GM15510 (cell line): ENCODE results near the gene MTHFD1.
A peak's percentile ranks its signal among the peaks of the same experiment; 100 is the strongest.

Experiments used
- POLR2A ChIP-seq: IDR thresholded peaks from 3 replicates; pipeline ENCODE4 v1.6.1; 2011; ENCODE audit warnings: borderline replicate concordance; ENCODE audit not compliant: insufficient read length; ENCODE audit errors: extremely low read depth

The MTHFD1 gene

DNA sequence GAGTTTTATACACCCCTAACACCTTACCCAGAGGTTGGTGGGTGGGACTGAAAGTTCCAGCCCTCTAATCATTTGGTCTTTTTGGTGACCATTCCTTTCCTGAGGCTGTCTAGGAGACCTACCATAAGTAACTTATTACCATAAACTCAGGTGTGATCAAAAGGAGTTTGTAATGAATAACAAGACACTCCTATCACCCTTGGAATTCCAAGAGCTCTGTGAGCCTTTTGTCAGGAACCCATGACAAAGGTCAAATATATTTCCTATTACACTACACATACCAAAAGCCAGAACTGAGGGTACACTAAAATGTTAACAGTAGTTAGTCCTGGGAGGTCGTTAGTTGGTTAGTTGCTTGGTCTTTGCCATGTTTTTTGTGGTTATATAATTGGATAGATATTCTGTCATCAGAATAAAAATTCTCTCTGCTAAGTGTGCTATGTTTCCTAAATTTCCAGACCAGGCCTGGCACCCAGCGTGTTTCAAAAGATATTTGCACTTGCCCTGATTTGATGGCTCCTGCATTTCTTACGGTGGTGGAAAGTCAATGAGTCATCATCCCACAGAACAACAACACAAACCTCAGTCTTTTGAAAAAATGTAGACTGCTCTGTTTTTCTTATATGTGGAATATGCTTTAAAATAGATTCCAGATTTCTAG is 50.2 kb downstream of the MTHFD1 start:
- no peak for TF ChIP-seq POLR2A

DNA sequence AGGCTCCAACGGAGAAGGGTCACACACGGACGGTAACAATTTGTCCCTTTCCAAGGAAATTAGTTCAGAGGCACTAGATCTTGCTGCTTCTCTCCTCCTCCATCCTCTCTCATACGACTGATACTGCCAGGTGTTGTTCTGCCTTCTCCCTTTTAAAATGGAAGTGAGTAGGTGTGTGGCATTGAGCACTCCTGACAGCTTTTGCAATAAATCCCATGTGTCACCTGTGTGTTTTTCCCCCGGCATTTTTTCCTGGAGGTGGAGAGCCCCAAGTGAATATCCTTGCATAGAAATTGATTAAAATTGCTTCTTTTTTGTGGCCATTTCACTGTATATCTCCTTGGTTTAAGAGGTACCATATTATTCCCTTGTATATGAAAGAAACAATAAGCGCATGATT is 51.0 kb downstream of the MTHFD1 start:
- no peak for TF ChIP-seq POLR2A

GRCh38 chr14:64440494-64440893 is 52.3 kb downstream of the MTHFD1 start:
- no peak for TF ChIP-seq POLR2A

DNA sequence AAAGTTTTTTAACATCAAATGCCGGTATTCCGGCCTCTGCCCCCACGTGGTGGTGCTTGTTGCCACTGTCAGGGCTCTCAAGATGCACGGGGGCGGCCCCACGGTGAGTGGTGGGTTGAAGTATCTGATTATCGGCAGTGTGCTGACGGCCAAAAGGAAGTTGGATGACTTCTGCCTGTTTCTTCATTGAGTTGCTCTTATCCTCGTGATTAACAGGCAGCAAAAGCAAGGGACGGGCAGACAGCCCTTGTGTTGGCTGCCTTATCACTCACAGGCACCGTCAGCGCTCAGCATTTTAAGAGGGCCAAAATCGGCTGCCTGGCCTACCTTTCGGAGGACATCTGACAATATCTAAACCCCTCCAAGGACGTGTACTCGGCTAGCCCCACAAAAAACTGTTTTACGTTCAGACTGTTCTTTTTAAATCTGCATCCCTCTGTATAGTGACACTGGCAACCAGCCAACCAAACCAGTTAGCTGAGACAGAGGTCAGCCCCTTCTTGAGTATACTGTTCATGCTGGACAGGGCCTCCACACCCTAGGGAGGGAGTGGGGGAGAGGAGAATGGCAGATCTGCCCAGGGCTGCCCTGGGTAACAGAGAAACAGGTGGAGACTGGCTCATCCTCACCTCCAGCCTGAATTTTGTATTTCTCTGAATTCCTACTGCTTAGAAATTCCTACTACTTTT is 54.3 kb downstream of the MTHFD1 start:
- TF ChIP-seq POLR2A: no peak

GRCh38 chr14:64444140-64444539 is 56.0 kb downstream of the MTHFD1 start:
- TF ChIP-seq POLR2A: no peak

- peak; percentile 40 for TF ChIP-seq POLR2A
These were observed 57.1 kb downstream of the MTHFD1 start for GRCh38 chr14:64444984-64445845.

GRCh38 chr14:64447876-64448670 is 59.9 kb downstream of the MTHFD1 start:
- no peak for TF ChIP-seq POLR2A

GRCh38 chr14:64450255-64450654 is 62.1 kb downstream of the MTHFD1 start:
- TF ChIP-seq POLR2A: no peak

GRCh38 chr14:64454671-64455070 is 66.5 kb downstream of the MTHFD1 start:
- TF ChIP-seq POLR2A: no peak

DNA sequence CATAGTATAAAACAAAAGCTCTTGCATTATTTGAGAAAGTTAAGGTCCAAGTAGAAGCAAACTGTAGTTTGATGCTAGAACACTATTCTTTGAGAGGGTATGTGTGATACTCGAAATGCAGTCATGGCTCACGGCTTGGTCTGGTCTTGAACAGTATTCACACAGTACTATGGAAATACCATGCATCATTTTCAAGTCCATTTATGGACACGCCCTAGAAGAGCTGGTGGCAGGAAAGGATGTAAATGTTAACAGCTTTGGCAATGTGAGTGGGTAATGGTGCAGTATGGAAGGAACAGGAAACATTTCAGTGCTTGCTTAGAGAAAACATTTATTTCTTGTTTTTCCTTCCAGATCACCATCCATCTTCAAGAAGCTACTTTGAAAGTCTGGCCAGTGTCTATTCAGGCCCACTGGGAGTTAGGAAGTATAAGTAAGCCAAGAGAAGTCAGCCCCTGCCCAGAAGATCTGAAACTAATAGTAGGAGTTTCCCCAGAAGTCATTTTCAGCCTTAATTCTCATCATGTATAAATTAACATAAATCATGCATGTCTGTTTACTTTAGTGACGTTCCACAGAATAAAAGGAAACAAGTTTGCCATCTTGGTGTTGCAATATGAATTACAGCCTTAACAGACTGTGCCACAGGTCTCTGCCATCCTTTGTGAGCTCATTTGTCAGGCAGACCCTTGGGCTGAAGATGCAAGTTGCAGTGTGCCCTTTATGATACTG is 71.4 kb downstream of the MTHFD1 start:
- no peak for TF ChIP-seq POLR2A

GRCh38 chr14:64461221-64461620 is 73.1 kb downstream of the MTHFD1 start:
- no peak for TF ChIP-seq POLR2A

GRCh38 chr14:64463195-64463594 is 75.0 kb downstream of the MTHFD1 start:
- TF ChIP-seq POLR2A: no peak

DNA sequence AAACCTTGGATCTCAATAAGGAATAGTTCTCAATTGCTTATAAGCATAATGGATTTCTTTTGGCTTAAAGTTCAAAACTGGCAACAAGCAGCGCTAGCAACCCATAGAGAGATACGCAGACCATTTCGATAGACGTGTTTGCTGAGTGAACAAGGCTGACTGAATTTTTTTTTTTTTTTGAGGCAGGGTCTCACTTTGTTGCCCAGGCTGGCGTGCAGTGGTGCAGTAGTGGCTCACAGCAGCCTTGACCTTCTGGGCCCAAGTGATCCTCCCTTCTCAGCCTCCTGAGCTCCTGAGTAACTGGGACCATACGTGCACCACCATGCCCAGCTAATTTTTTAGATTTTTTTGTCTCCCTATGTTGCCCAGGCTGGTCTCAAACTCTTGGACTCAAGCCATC is 75.7 kb downstream of the MTHFD1 start:
- TF ChIP-seq POLR2A: no peak

DNA sequence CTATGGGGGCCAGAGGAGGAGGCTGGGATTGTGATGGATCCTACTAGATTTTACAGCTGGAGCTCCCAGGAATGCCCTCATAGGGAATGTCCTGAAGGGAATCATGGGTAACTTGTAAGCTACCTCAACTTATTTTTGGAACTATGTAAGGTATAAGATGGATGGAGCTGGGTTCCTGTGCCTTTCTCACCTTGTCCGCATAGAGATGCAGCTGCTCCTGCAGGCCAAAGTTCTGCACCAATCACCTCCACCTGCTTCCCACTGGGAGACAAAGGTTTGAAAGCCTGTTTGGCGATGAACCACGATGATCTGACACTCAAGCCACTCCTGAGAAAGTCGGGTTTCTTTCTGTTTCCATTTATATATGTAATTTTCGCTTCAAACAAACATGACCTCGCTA is 76.5 kb downstream of the MTHFD1 start:
- no peak for TF ChIP-seq POLR2A
